K562 (cell line): ENCODE results near the gene ERBB4. TPM values are rescaled to one million over a fixed set of nuclear protein-coding genes. Genes with fewer than 3 reads are reported as not detected.

Experiments used
- ATAC-seq: fragments of 200-7000 bp; cut with Tn5 transposase; 3 replicates; pipeline ENCODE4 v1.9.1; 2020; ENCODE audit warnings: moderate library complexity
- BruUV-seq: library from RNA; stranded (reverse); fragments of 400-500 nt; replicated peaks from 2 replicates; lab custom pipeline; 2021; lab: Mats Ljungman, UMichigan
- CTCF ChIA-PET: fragments of 300-600 bp; formaldehyde crosslinking; extraction: SDS; loops from one replicate; lab custom pipeline; 2021; ENCODE audit warnings: low intra/inter-chr PET ratio; lab: Yijun Ruan, JAX
- POLR2A ChIA-PET: fragments of 300-600, 350-650 bp; sonication (Branson Sonifier 250); formaldehyde crosslinking; extraction: SDS; loops from one replicate; lab custom pipeline; 2021; ENCODE audit warnings: antibody characterized with exemption, inconsistent platforms; lab: Yijun Ruan, JAX
- DNase-seq, 4 experiments: peaks; one replicate each; pipeline versions ENCODE4 v3.0.0 to v3.0.0-alpha.2; 2011 to 2018; ENCODE audit warnings: low spot score in 3 of 4, mixed read lengths in 3 of 4; ENCODE audit errors: extremely low read depth in 1 of 4
- FAIRE-seq: peaks from 2 replicates; lab custom pipeline; 2011; peaks lifted over from hg19 to GRCh38; lab: Jason Lieb, UNC
- H2AFZ ChIP-seq: 2 replicates; pipeline ENCODE4 v1.6.0; 2011; ENCODE audit warnings: low read depth, low read length, control low read depth, inconsistent platforms
- H3K27ac ChIP-seq: fragments of 200-600 bp; 3 replicates; pipeline ENCODE4 v1.8.0; 2011; ENCODE audit warnings: low read depth, mild to moderate bottlenecking, control low read depth, inconsistent platforms, low read length, moderate library complexity, mixed read lengths; ENCODE audit errors: extremely low read depth
- H3K27me3 ChIP-seq, 2 experiments: fragments of 300-600 bp in 1 of 2; 2 replicates in 1 of 2; 3 replicates in 1 of 2; pipeline versions ENCODE4 v1.6.0 to v1.8.0; 2011; ENCODE audit warnings: inconsistent platforms in 2 of 2, low read length in 2 of 2, mild to moderate bottlenecking in 1 of 2, mixed read lengths in 1 of 2, moderate library complexity in 1 of 2; ENCODE audit not compliant: control insufficient read depth in 2 of 2, insufficient read depth in 2 of 2
- H3K36me3 ChIP-seq: fragments of 300-600 bp; 3 replicates; pipeline ENCODE4 v1.8.0; 2011; ENCODE audit warnings: mild to moderate bottlenecking, low read length, inconsistent platforms; ENCODE audit not compliant: control insufficient read depth, insufficient read depth
- H3K4me1 ChIP-seq, 2 experiments: fragments of 200-600 bp in 1 of 2; replicated peaks in 1 of 2; 2 replicates in 1 of 2; 3 replicates in 1 of 2; pipeline versions ENCODE4 v1.5.1 to v1.8.0; 2011; ENCODE audit warnings: inconsistent platforms in 2 of 2, low read length in 2 of 2, mild to moderate bottlenecking in 1 of 2, mixed read lengths in 1 of 2, moderate library complexity in 1 of 2; ENCODE audit not compliant: control insufficient read depth in 2 of 2, insufficient read depth in 2 of 2
- H3K4me2 ChIP-seq: 2 replicates; pipeline ENCODE4 v1.6.1; 2011; ENCODE audit warnings: low read length, control low read depth, inconsistent platforms, mixed read lengths; ENCODE audit not compliant: insufficient read depth
- H3K4me3 ChIP-seq: fragments of 200-600 bp; sonication (generic), shearing (Covaris generic); 2 replicates; pipeline ENCODE4 v1.5.1; 2016; ENCODE audit warnings: control low read depth, inconsistent platforms
- H3K79me2 ChIP-seq: fragments of 200-600 bp; 3 replicates; pipeline ENCODE4 v1.8.0; 2011; ENCODE audit warnings: low read length, inconsistent platforms; ENCODE audit not compliant: control insufficient read depth, insufficient read depth
- H3K9ac ChIP-seq, 2 experiments: 2 replicates each; pipeline versions ENCODE4 v1.6.0 to v1.6.1; 2011; ENCODE audit warnings: low read depth in 2 of 2, low read length in 2 of 2, control low read depth in 1 of 2, inconsistent platforms in 1 of 2, mild to moderate bottlenecking in 1 of 2, mixed read lengths in 1 of 2; ENCODE audit not compliant: insufficient read depth in 1 of 2
- H3K9me1 ChIP-seq: one replicate; pipeline ENCODE4 v1.6.0; 2011; ENCODE audit warnings: inconsistent platforms, mild to moderate bottlenecking, low read length, moderate library complexity; ENCODE audit not compliant: control insufficient read depth, insufficient read depth
- H3K9me3 ChIP-seq: replicated peaks from 2 replicates; pipeline ENCODE4 v1.5.1; 2011; ENCODE audit warnings: low read depth, low read length, inconsistent platforms; ENCODE audit not compliant: control insufficient read depth, insufficient read depth
- H4K20me1 ChIP-seq: replicated peaks from 2 replicates; pipeline ENCODE4 v1.6.1; 2011; ENCODE audit warnings: low read length, inconsistent platforms, mixed read lengths; ENCODE audit not compliant: control insufficient read depth, insufficient read depth
- BRD9 ChIP-seq: fragments of 450-650 bp; IDR thresholded peaks from 2 replicates; pipeline ENCODE4 v1.6.1; 2018; ENCODE audit warnings: low read depth; ENCODE audit not compliant: partially characterized antibody
- HMBOX1 ChIP-seq: sonication (generic); IDR thresholded peaks from 2 replicates; pipeline ENCODE4 v1.6.1; 2016
- NFIC ChIP-seq: fragments of 450-650 bp; IDR thresholded peaks from 2 replicates; pipeline ENCODE4 v1.6.1; 2017; ENCODE audit warnings: mild to moderate bottlenecking, inconsistent platforms
- ZFP36 ChIP-seq: fragments of 150-350 bp; IDR thresholded peaks from 2 replicates; pipeline ENCODE4 v1.6.1; 2018; ENCODE audit warnings: low read length, low read depth; ENCODE audit not compliant: partially characterized antibody
- ZMIZ1 ChIP-seq, 2 experiments: fragments of 150-350 bp in 1 of 2; IDR thresholded peaks; 2 replicates each; pipeline ENCODE4 v1.6.1; 2012 to 2016; ENCODE audit warnings: low read depth in 2 of 2, low read length in 2 of 2, mild to moderate bottlenecking in 1 of 2, moderate library complexity in 1 of 2
- ZNF124 ChIP-seq: sonication (generic); formaldehyde crosslinking; IDR thresholded peaks from 2 replicates; pipeline ENCODE4 v1.8.1; 2022; ENCODE audit warnings: missing genetic modification reagents
- ZNF408 ChIP-seq: fragments of 250-450 bp; sonication (Bioruptor Pico); IDR thresholded peaks from 2 replicates; pipeline ENCODE4 v1.4.0; 2020; ENCODE audit warnings: low read depth, mild to moderate bottlenecking, moderate library complexity
- ZNF655 ChIP-seq: fragments of 250-450 bp; sonication (Bioruptor Pico); IDR thresholded peaks from 2 replicates; pipeline ENCODE4 v1.5.0; 2021
- ZNF778 ChIP-seq: fragments of 450-650 bp; formaldehyde crosslinking; IDR thresholded peaks from 2 replicates; pipeline ENCODE4 v1.4.0; 2020; ENCODE audit warnings: mild to moderate bottlenecking, moderate library complexity
- WGBS: fragments of 100-300 bp; shearing (Covaris generic); methylation state at CpG from one replicate; pipeline ENCODE4 v1.1.6; 2016; ENCODE audit warnings: low coverage, mixed read lengths; ENCODE audit not compliant: insufficient coverage; ENCODE audit errors: missing lambda C conversion rate; 5-methylcytosine and 5-hydroxymethylcytosine counted together
- in situ Hi-C: fragments of 300-500 bp; cut with MboI; formaldehyde crosslinking; loops from 4 replicates; pipeline ENCODE4 v1.15.0; 2018; ENCODE audit warnings: inconsistent platforms, mixed read lengths
- intact Hi-C: fragments of 100-400 bp; cut with micrococcal nuclease; formaldehyde crosslinking; loops from 2 replicates; pipeline ENCODE4 v1.14.2; 2022
- polyA plus RNA-seq, 8 experiments: library from polyadenylated mRNA; depleted of rRNA in 4 of 8; stranded (reverse) in 5 of 8; unstranded in 3 of 8; fragments of >200 nt; fragmentation: Nextera tagmentation in 2 of 8; fragmentation: Illumina TruSeq in 1 of 8; extraction: Ambion mirVana in 2 of 8; extraction: Trizol in 1 of 8; gene quantifications; 2 replicates each; pipeline versions ENCODE4 v1.2.1 to v1.2.3, GENCODE V29; 2011 to 2014; ENCODE audit warnings: inconsistent platforms in 1 of 8, missing spikeins in 1 of 8
- total RNA-seq, 7 experiments: library from RNA; depleted of rRNA in 6 of 7; stranded (reverse); fragments of >200 nt in 6 of 7; fragmentation: Illumina TruSeq in 2 of 7; extraction: Trizol in 2 of 7; gene quantifications; 2 replicates each; pipeline versions ENCODE4 v1.2.1 to v1.2.3, GENCODE V29; 2011 to 2021; ENCODE audit warnings: low replicate concordance in 1 of 7

Gene ERBB4
- total and polyA plus RNA-seq, 9 of the 15 experiments (the other 6 are each of a cell fraction or from before 2014, with no cell fraction given) = not detected

- TF ChIP-seq ZNF655 (CRISPR knock-in tag) (no peak), HMBOX1 (no peak), ZNF778 (CRISPR knock-in tag) (no peak), ZNF124 (CRISPR knock-in tag) (no peak), NFIC (no peak), BRD9 (no peak)
Observed at GRCh38 chr2:212030709-212031108, 507.9 kb downstream of the ERBB4 start (continued).

GRCh38 chr2:212028798-212029394 lies 509.7 kb downstream of the ERBB4 start:
- intact Hi-C loops (no loop called here), in situ Hi-C loops (no loop called here)
- no peak overlapping the region for H3K4me3 ChIP-seq
- no peaks in the 10 kb centered on the region for H3K9me1 ChIP-seq
- 0% methylated on average over 4 of the region's 5 CpGs for WGBS
- ChIA-PET POLR2A (no interaction called here), CTCF (no interaction called here)
- no peak overlapping the region for H3K4me2 ChIP-seq
- no peak for ATAC-seq
- no peaks in the 10 kb centered on the region for H3K27me3 ChIP-seq
- H2AFZ ChIP-seq = no peak overlapping the region
- BruUV-seq = no TSS peak
- no peak overlapping the region for H3K9ac ChIP-seq
- TF ChIP-seq ZFP36 = no peak
- TF ChIP-seq ZNF408 (CRISPR knock-in tag) = no peak
- no peak for TF ChIP-seq ZMIZ1 (IDR thresholded peaks at IDR 0.05; ENCODE audit: low read depth in 2 of 2, low read length in 2 of 2)
- H4K20me1 ChIP-seq = no peaks in the 10 kb centered on the region
- H3K4me1 ChIP-seq = no peaks in the 10 kb centered on the region
- no peaks in the 10 kb centered on the region for H3K9me3 ChIP-seq
- no peaks in the 10 kb centered on the region for H3K79me2 ChIP-seq
- no peaks in the 10 kb centered on the region for H3K36me3 ChIP-seq
- no peak for FAIRE-seq
- H3K27ac ChIP-seq = no peak overlapping the region
- DNase-seq = no peak
